Activated effector memory CD4-positive, alpha-beta T cell treated with anti-CD3 and anti-CD28 coated beads, Interleukin-2, amount 50 U/mL, for 16 hours (primary cell): Measurements from ENCODE around the gene PALLD.
"Not testable (repeated sequence)": the region's sequence is repeated elsewhere in the genome, so short reads cannot be mapped to it uniquely, and the experiment has no call there.

ENCODE experiments used
- DNase-seq: peaks from one replicate; pipeline ENCODE4 v3.0.0-alpha.2; 2020

The PALLD gene

GRCh38 chr4:168928875-168929274, 432.0 kb downstream of the PALLD start:
- no peak for DNase-seq

- no peak for DNase-seq
Observed at GRCh38 chr4:168930413-168931196, 433.8 kb downstream of the PALLD start.

GRCh38 chr4:168931215-168931650, 434.4 kb downstream of the PALLD start:
- DNase-seq: no peak

- no peak for DNase-seq
Observed at GRCh38 chr4:168932138-168932537, 435.3 kb downstream of the PALLD start.

- DNase-seq: no peak
Observed at GRCh38 chr4:168933423-168933822, 436.6 kb downstream of the PALLD start.

GRCh38 chr4:168937473-168937872, 440.6 kb downstream of the PALLD start:
- DNase-seq: not testable (repeated sequence)

GRCh38 chr4:168942985-168943384, 446.1 kb downstream of the PALLD start:
- DNase-seq: no peak

- no peak for DNase-seq
Observed at GRCh38 chr4:168945291-168945690, 448.4 kb downstream of the PALLD start.

GRCh38 chr4:168952821-168953246, 456.0 kb downstream of the PALLD start:
- DNase-seq: not testable (repeated sequence)

GRCh38 chr4:168955674-168956073, 458.8 kb downstream of the PALLD start:
- no peak for DNase-seq

- no peak for DNase-seq
Observed at GRCh38 chr4:168960716-168961115, 463.9 kb downstream of the PALLD start.

- DNase-seq: no peak
Observed at GRCh38 chr4:168972596-168972995, 475.7 kb downstream of the PALLD start.
